H1 (cell line): Measurements from ENCODE around the gene KISS1. TPM values are rescaled to one million over a fixed set of nuclear protein-coding genes. Genes with fewer than 3 reads are reported as not detected.
A peak's percentile ranks its signal among the peaks of the same experiment; 100 is the strongest.

ENCODE experiments used
- CTCF ChIA-PET: fragments of 300-600 bp; sonication (Branson Sonifier 250); formaldehyde crosslinking; loops from one replicate; lab custom pipeline; 2021; ENCODE audit not compliant: partially characterized antibody; lab: Charles Lee
- POLR2A ChIA-PET: fragments of 300-600 bp; sonication (Branson Sonifier 250); formaldehyde crosslinking; loops from one replicate; lab custom pipeline; 2021; ENCODE audit warnings: inconsistent platforms; ENCODE audit not compliant: partially characterized antibody; lab: Charles Lee
- DNase-seq, 2 experiments: peaks; one replicate each; pipeline versions ENCODE4 v3.0.0 to v3.0.0-alpha.2; 2010 to 2022; ENCODE audit warnings: low spot score in 2 of 2, low read depth in 1 of 2, mixed read lengths in 1 of 2
- FAIRE-seq: peaks from 2 replicates; lab custom pipeline; 2011; peaks lifted over from hg19 to GRCh38; lab: Jason Lieb, UNC
- H2AFZ ChIP-seq: 2 replicates; pipeline ENCODE4 v1.8.1; 2012; ENCODE audit warnings: low read length, inconsistent platforms
- H2AK5ac ChIP-seq: 2 replicates; pipeline ENCODE4 v1.6.1; 2013; ENCODE audit warnings: low read depth, low read length
- H2BK120ac ChIP-seq: replicated peaks from 2 replicates; pipeline ENCODE3; 2013; ENCODE audit warnings: low read depth, low read length, inconsistent platforms
- H2BK12ac ChIP-seq: 2 replicates; pipeline ENCODE4 v1.6.1; 2013; ENCODE audit warnings: low read depth, low read length
- H2BK15ac ChIP-seq: 2 replicates; pipeline ENCODE4 v1.6.1; 2013; ENCODE audit warnings: low read length
- H2BK20ac ChIP-seq: 2 replicates; pipeline ENCODE4 v1.6.1; 2013; ENCODE audit warnings: low read length
- H2BK5ac ChIP-seq: 2 replicates; pipeline ENCODE4 v1.6.1; 2013; ENCODE audit warnings: low read depth, low read length
- H3K14ac ChIP-seq: 2 replicates; pipeline ENCODE4 v1.6.1; 2013; ENCODE audit warnings: inconsistent platforms; ENCODE audit not compliant: insufficient read length
- H3K18ac ChIP-seq: 2 replicates; pipeline ENCODE4 v1.6.1; 2013; ENCODE audit warnings: low read length; ENCODE audit errors: extremely low read depth
- H3K23ac ChIP-seq: 2 replicates; pipeline ENCODE4 v1.6.1; 2013; ENCODE audit warnings: inconsistent platforms; ENCODE audit not compliant: insufficient read length
- H3K23me2 ChIP-seq: 2 replicates; pipeline ENCODE4 v1.6.1; 2013; ENCODE audit warnings: low read depth, low read length
- H3K27ac ChIP-seq: 2 replicates; pipeline ENCODE4 v1.6.1; 2011; ENCODE audit warnings: low read depth, low read length, inconsistent platforms
- H3K27me3 ChIP-seq, 4 experiments: replicated peaks in 1 of 4; 1 replicate in 1 of 4; 2 replicates in 3 of 4; pipeline versions ENCODE4 v1.6.1 to v1.8.1; 2011 to 2013; ENCODE audit warnings: low read length in 3 of 4, mild to moderate bottlenecking in 3 of 4, inconsistent platforms in 2 of 4, mixed read lengths in 2 of 4, moderate library complexity in 1 of 4; ENCODE audit not compliant: control insufficient read depth in 3 of 4, insufficient read depth in 3 of 4; ENCODE audit errors: extremely low read depth in 1 of 4
- H3K36me3 ChIP-seq, 4 experiments: 2 replicates each; pipeline versions ENCODE4 v1.6.1 to v1.8.1; 2011 to 2013; ENCODE audit warnings: mild to moderate bottlenecking in 4 of 4, low read length in 3 of 4, moderate library complexity in 2 of 4, control low read depth in 1 of 4, inconsistent platforms in 1 of 4; ENCODE audit not compliant: insufficient read depth in 4 of 4, control insufficient read depth in 2 of 4
- H3K4ac ChIP-seq: replicated peaks from 2 replicates; pipeline ENCODE3; 2013; ENCODE audit warnings: low read length, low read depth, mixed read lengths, inconsistent platforms; ENCODE audit not compliant: insufficient read length
- H3K4me1 ChIP-seq, 4 experiments: replicated peaks in 1 of 4; 1 replicate in 1 of 4; 2 replicates in 3 of 4; pipeline versions ENCODE4 v1.6.1 to v1.8.1; 2011 to 2013; ENCODE audit warnings: low read length in 3 of 4, inconsistent platforms in 2 of 4, mixed read lengths in 1 of 4; ENCODE audit not compliant: insufficient read depth in 4 of 4, control insufficient read depth in 3 of 4
- H3K4me2 ChIP-seq, 2 experiments: 2 replicates each; pipeline versions ENCODE4 v1.6.1 to v1.8.1; 2011 to 2013; ENCODE audit warnings: low read depth in 2 of 2, low read length in 2 of 2, control low read depth in 1 of 2, inconsistent platforms in 1 of 2, mild to moderate bottlenecking in 1 of 2; ENCODE audit not compliant: insufficient read depth in 1 of 2
- H3K4me3 ChIP-seq, 4 experiments: fragments of 200-600, 300-600 bp in 1 of 4; sonication (generic), shearing (Covaris generic), sonication (Bioruptor Twin) in 1 of 4; 2 replicates each; pipeline versions ENCODE4 v1.5.1 to v1.8.1; 2011 to 2016; ENCODE audit warnings: low read length in 4 of 4, low read depth in 3 of 4, control low read depth in 2 of 4, inconsistent platforms in 2 of 4, mild to moderate bottlenecking in 2 of 4, mixed read lengths in 1 of 4, moderate library complexity in 1 of 4; ENCODE audit not compliant: insufficient read depth in 2 of 4; ENCODE audit errors: extremely low read depth in 1 of 4
- H3K56ac ChIP-seq: replicated peaks from 2 replicates; pipeline ENCODE3; 2013; ENCODE audit warnings: low read depth, mild to moderate bottlenecking, mixed read lengths, low read length, inconsistent platforms; ENCODE audit not compliant: insufficient read length
- H3K79me1 ChIP-seq: 2 replicates; pipeline ENCODE4 v1.6.1; 2013; ENCODE audit warnings: low read depth, low read length, control low read depth
- H3K79me2 ChIP-seq, 2 experiments: 2 replicates each; pipeline versions ENCODE4 v1.6.1 to v1.8.1; 2012 to 2013; ENCODE audit warnings: low read length in 2 of 2, mild to moderate bottlenecking in 2 of 2, inconsistent platforms in 1 of 2; ENCODE audit not compliant: insufficient read depth in 2 of 2, control insufficient read depth in 1 of 2
- H3K9ac ChIP-seq, 4 experiments: replicated peaks in 1 of 4; 1 replicate in 1 of 4; 2 replicates in 3 of 4; pipeline versions ENCODE4 v1.6.1 to v1.8.1; 2011 to 2013; ENCODE audit warnings: low read depth in 3 of 4, low read length in 3 of 4, control low read depth in 2 of 4, mild to moderate bottlenecking in 2 of 4, moderate library complexity in 2 of 4, inconsistent platforms in 1 of 4; ENCODE audit errors: extremely low read depth in 1 of 4
- H3K9me3 ChIP-seq, 2 experiments: 2 replicates each; pipeline versions ENCODE4 v1.6.1 to v1.8.1; 2012 to 2013; ENCODE audit warnings: mild to moderate bottlenecking in 2 of 2, moderate library complexity in 2 of 2, control low read depth in 1 of 2, inconsistent platforms in 1 of 2, low read depth in 1 of 2, low read length in 1 of 2, mixed read lengths in 1 of 2; ENCODE audit not compliant: insufficient read depth in 2 of 2
- H4K20me1 ChIP-seq, 2 experiments: replicated peaks in 1 of 2; 2 replicates each; pipeline versions ENCODE3 to v1.8.1; 2011 to 2013; ENCODE audit warnings: inconsistent platforms in 2 of 2, low read length in 2 of 2, mild to moderate bottlenecking in 1 of 2; ENCODE audit not compliant: insufficient read depth in 2 of 2, control insufficient read depth in 1 of 2
- H4K5ac ChIP-seq: 2 replicates; pipeline ENCODE4 v1.6.1; 2013; ENCODE audit warnings: low read length, low read depth, mixed read lengths, inconsistent platforms; ENCODE audit not compliant: insufficient read length
- H4K8ac ChIP-seq: 2 replicates; pipeline ENCODE4 v1.8.0; 2013; ENCODE audit warnings: mild to moderate bottlenecking, moderate library complexity, low read length, inconsistent platforms; ENCODE audit not compliant: insufficient read depth; ENCODE audit errors: extremely low read depth
- H4K91ac ChIP-seq: replicated peaks from 2 replicates; pipeline ENCODE3; 2013; ENCODE audit warnings: low read length, mixed read lengths, inconsistent platforms; ENCODE audit not compliant: insufficient read length
- ATF2 ChIP-seq: IDR thresholded peaks from 2 replicates; pipeline ENCODE4 v1.6.1; 2012; ENCODE audit warnings: low read length, inconsistent platforms
- EZH2 ChIP-seq: fragments of 200-600 bp; sonication (generic); IDR thresholded peaks from 2 replicates; pipeline ENCODE4 v1.7.1; 2012; ENCODE audit warnings: low read depth, mild to moderate bottlenecking, moderate library complexity, low read length, inconsistent platforms; ENCODE audit not compliant: severe bottlenecking
- FOSL1 ChIP-seq: IDR thresholded peaks from 2 replicates; pipeline ENCODE4 v1.6.1; 2011; ENCODE audit warnings: mild to moderate bottlenecking, low read depth, low read length, moderate library complexity; ENCODE audit not compliant: insufficient read depth
- HDAC2 ChIP-seq, 2 experiments: fragments of 300-600 bp in 1 of 2; sonication (generic) in 1 of 2; IDR thresholded peaks; 2 replicates each; pipeline ENCODE4 v1.6.1; 2011 to 2012; ENCODE audit warnings: low read depth in 2 of 2, low read length in 2 of 2, mild to moderate bottlenecking in 2 of 2, moderate library complexity in 2 of 2, borderline replicate concordance in 1 of 2, inconsistent platforms in 1 of 2
- KDM5A ChIP-seq: fragments of 200-600 bp; IDR thresholded peaks from 2 replicates; pipeline ENCODE4 v1.7.1; 2012; ENCODE audit warnings: mild to moderate bottlenecking, low read length, inconsistent platforms, mixed read lengths
- RBBP5 ChIP-seq: IDR thresholded peaks from 2 replicates; pipeline ENCODE4 v1.7.1; 2012; ENCODE audit warnings: low read depth, mild to moderate bottlenecking, inconsistent platforms, low read length, moderate library complexity, borderline replicate concordance
- SP4 ChIP-seq: IDR thresholded peaks from 2 replicates; pipeline ENCODE4 v1.6.1; 2012; ENCODE audit warnings: low read length, inconsistent platforms
- WGBS, 2 experiments: shearing (Covaris generic) in 1 of 2; methylation state at CpG; one replicate each; pipeline versions ENCODE4 v1.1.6 to v1.1.7; 2013 to 2015; ENCODE audit warnings: low lambda C conversion rate in 2 of 2, mixed read lengths in 2 of 2, inconsistent platforms in 1 of 2, low coverage in 1 of 2, missing lambda C conversion rate in 1 of 2; ENCODE audit not compliant: insufficient replicate concordance in 2 of 2, insufficient coverage in 1 of 2, insufficient read length in 1 of 2; ENCODE audit errors: extremely low coverage in 1 of 2, missing lambda C conversion rate in 1 of 2; 5-methylcytosine and 5-hydroxymethylcytosine counted together
- long read RNA-seq, 2 experiments: library from RNA in 1 of 2; library from capped mRNA in 1 of 2; stranded (forward); transcript quantifications; one replicate each; pipeline ENCODE4 v2.0.0, GENCODE V29; 2021; ENCODE audit warnings: inconsistent platforms in 1 of 2
- polyA minus RNA-seq, 3 experiments: library from RNA; depleted of rRNA, polyadenylated mRNA; stranded (reverse); fragments of >200 nt; gene quantifications; 1 replicate in 2 of 3; 2 replicates in 1 of 3; pipeline ENCODE4 v1.2.3, GENCODE V29; 2011
- polyA plus RNA-seq, 7 experiments: library from polyadenylated mRNA; depleted of rRNA in 3 of 7; stranded (reverse) in 5 of 7; unstranded in 2 of 7; fragments of >200 nt in 5 of 7; fragments of 200-250 nt in 2 of 7; gene quantifications; 1 replicate in 5 of 7; 2 replicates in 1 of 7; 4 replicates in 1 of 7; pipeline versions ENCODE4 v1.2.1 to v1.2.3, GENCODE V29; 2011 to 2013; ENCODE audit warnings: missing spikeins in 2 of 7, mixed read lengths in 2 of 7
- total RNA-seq: library from RNA; stranded (reverse); fragmentation: NEBNext Ultra II Directional; extraction: Animal tissue kit (Norgen Biotek cat#: 25700); gene quantifications from 2 replicates; pipeline ENCODE4 v1.2.1, GENCODE V29; 2021

KISS1 gene
- 0.88 TPM in 1 of 2 replicates, not detected in the other for total RNA-seq
- polyA plus RNA-seq (2011; rRNA removed) = 0.71 and 0.83 TPM in 2 replicates
- polyA plus RNA-seq (2011; cell fraction: cytosol; rRNA removed) = 0.59 TPM
- 0.50 TPM for polyA plus RNA-seq (2011; cell fraction: nucleus; rRNA removed)
- 0.37 TPM in 1 of 4 replicates, not detected in the others for polyA plus RNA-seq (2012, experiment 1 of 2)
- polyA plus RNA-seq (2012, experiment 2 of 2) = 0.51 TPM
- polyA plus RNA-seq (2013, experiment 1 of 2) = 0.32 TPM
- polyA plus RNA-seq (2013, experiment 2 of 2) = 0.07 TPM
- not detected in 2 replicates for polyA minus RNA-seq (2011; rRNA and poly(A)+ RNA removed)
- polyA minus RNA-seq (2011; cell fraction: cytosol; rRNA and poly(A)+ RNA removed) = not detected
- polyA minus RNA-seq (2011; cell fraction: nucleus; rRNA and poly(A)+ RNA removed) = not detected
- long read RNA-seq, experiment 1 = 0 reads
- long read RNA-seq, experiment 2 = 0 reads

GRCh38 chr1:204196068-204196795 lies at the start of gene KISS1:
KISS1 (minus strand) TSS chr1:204196491; CDS start chr1:204192876, 3,615 bp downstream.
- peak within 1 kb of the TSS; percentile 100 for H3K56ac ChIP-seq
- no peak within 1 kb of the TSS for H2BK5ac ChIP-seq
- no peak within 1 kb of the TSS; a peak in 1 of 4 replicates for H3K4me2 ChIP-seq
- peaks cover 5% of the 10 kb centered on the region for H3K79me1 ChIP-seq
- DNase-seq (no peak), FAIRE-seq (no peak)
- no peak within 1 kb of the TSS for H2BK120ac ChIP-seq
- H3K18ac ChIP-seq = no peak within 1 kb of the TSS; the same call in 1 of the 2 replicates
- H3K36me3 ChIP-seq = no peaks in the 10 kb centered on the region; a peak in 1 of 8 replicates
- H3K4ac ChIP-seq = no peak within 1 kb of the TSS
- no peak within 1 kb of the TSS for H2BK15ac ChIP-seq
- H3K27me3 ChIP-seq = peaks cover 0 to 5% (median 1%) of the 10 kb centered on the region in 4 experiments; a peak in 2 of 7 replicates
- H2AFZ ChIP-seq = no peak within 1 kb of the TSS
- H2AK5ac ChIP-seq = peak within 1 kb of the TSS; percentile 79
- peaks cover 7% of the 10 kb centered on the region for H3K23me2 ChIP-seq
- CTCF ChIA-PET = interaction anchor here (1.1 to 12.6 kb wide), 6 partner anchors 11 to 165 kb away, joined by 3 to 360 read pairs (median 10); partner anchors contain the start of genes ETNK2, GOLT1A, PLEKHA6 and REN
- no peak within 1 kb of the TSS for H3K14ac ChIP-seq
- H3K79me2 ChIP-seq = no peaks in the 10 kb centered on the region
- POLR2A ChIA-PET = interaction anchor here (1.0 to 3.2 kb wide), 4 partner anchors 8 to 17 kb away, joined by 3 to 11 read pairs (median 4); partner anchors contain the start of gene GOLT1A
- no peak within 1 kb of the TSS for H3K23ac ChIP-seq
- no peak within 1 kb of the TSS; the same call in 1 of the 2 replicates for H2BK20ac ChIP-seq
- H3K9me3 ChIP-seq = no peaks in the 10 kb centered on the region
- no peak within 1 kb of the TSS for H3K4me3 ChIP-seq
- no peak within 1 kb of the TSS; a peak in 1 of 7 replicates for H3K9ac ChIP-seq
- H3K4me1 ChIP-seq = peaks cover 0 to 5% (median 0%) of the 10 kb centered on the region in 4 experiments; a peak in 3 of 7 replicates
- H4K91ac ChIP-seq = peak within 1 kb of the TSS; percentile 61
- WGBS, 2 experiments = 83% methylated on average over 13 of the region's 18 CpGs; no CpG with 5 or more reads in 1 of the 2 experiments
- no peak within 1 kb of the TSS for H4K5ac ChIP-seq
- H4K20me1 ChIP-seq = peaks cover 0 to 6% of the 10 kb centered on the region in 2 experiments
- H4K8ac ChIP-seq = no peak within 1 kb of the TSS
- H2BK12ac ChIP-seq = peak within 1 kb of the TSS; percentile 39; the same call in 1 of the 2 replicates
- H3K27ac ChIP-seq = no peak within 1 kb of the TSS
- TF ChIP-seq HDAC2 (IDR thresholded peaks at IDR 0.05; ENCODE audit: borderline replicate concordance in 1 of 2, low read depth in 2 of 2, low read length in 2 of 2) (no peak), RBBP5 (no peak), FOSL1 (no peak), SP4 (no peak), ATF2 (no peak), EZH2 (no peak), KDM5A (no peak)
